HepG2 (cell line): ENCODE results near the gene NPW. TPM values are rescaled to one million over a fixed set of nuclear protein-coding genes. Genes with fewer than 3 reads are reported as not detected.
A peak's percentile ranks its signal among the peaks of the same experiment; 100 is the strongest.

ENCODE experiments used
- ARID2 ChIP-seq: sonication (generic); formaldehyde crosslinking; IDR thresholded peaks from 2 replicates; pipeline ENCODE4 v1.8.1; 2022; ENCODE audit warnings: mild to moderate bottlenecking, missing genetic modification reagents, borderline replicate concordance
- CC2D1A ChIP-seq: sonication (generic); formaldehyde crosslinking; IDR thresholded peaks from 2 replicates; pipeline ENCODE4 v1.8.1; 2023; ENCODE audit warnings: mild to moderate bottlenecking, missing genetic modification reagents
- CREM ChIP-seq, 2 experiments: sonication (generic) in 1 of 2; formaldehyde crosslinking in 1 of 2; IDR thresholded peaks; 2 replicates each; pipeline versions ENCODE4 v1.4.0 to v1.6.1; 2016 to 2020; ENCODE audit warnings: antibody characterized with exemption in 1 of 2, mild to moderate bottlenecking in 1 of 2, missing genetic modification reagents in 1 of 2
- HIC2 ChIP-seq: sonication (generic); formaldehyde crosslinking; IDR thresholded peaks from 2 replicates; pipeline ENCODE4 v1.9.0; 2022; ENCODE audit warnings: low read depth, missing genetic modification reagents
- HIVEP1 ChIP-seq: sonication (generic); formaldehyde crosslinking; IDR thresholded peaks from 2 replicates; pipeline ENCODE4 v1.4.0; 2020; ENCODE audit warnings: mild to moderate bottlenecking, missing genetic modification reagents
- JUN ChIP-seq: sonication (generic); formaldehyde crosslinking; IDR thresholded peaks from 2 replicates; pipeline ENCODE4 v1.4.0; 2020; ENCODE audit warnings: mild to moderate bottlenecking, missing genetic modification reagents
- KDM1A ChIP-seq: IDR thresholded peaks from 2 replicates; pipeline ENCODE4 v1.6.1; 2016; ENCODE audit warnings: missing compliant biosample characterization
- KDM5A ChIP-seq: fragments of 200-600 bp; sonication (generic); IDR thresholded peaks from 2 replicates; pipeline ENCODE4 v1.7.0; 2018; ENCODE audit warnings: antibody characterized with exemption, mild to moderate bottlenecking, low read length, borderline replicate concordance
- KLF12 ChIP-seq: sonication (generic); formaldehyde crosslinking; IDR thresholded peaks from 2 replicates; pipeline ENCODE4 v1.4.0; 2020; ENCODE audit warnings: missing genetic modification reagents, borderline replicate concordance
- LBX2 ChIP-seq: sonication (generic); formaldehyde crosslinking; IDR thresholded peaks from 2 replicates; pipeline ENCODE4 v1.5.0; 2020; ENCODE audit warnings: missing genetic modification reagents, mild to moderate bottlenecking, borderline replicate concordance
- NCOR1 ChIP-seq: fragments of 200-600 bp; sonication (generic); IDR thresholded peaks from 2 replicates; pipeline ENCODE4 v1.7.0; 2017; ENCODE audit warnings: antibody characterized with exemption, low read length, borderline replicate concordance
- RELA ChIP-seq: sonication (generic); formaldehyde crosslinking; IDR thresholded peaks from 2 replicates; pipeline ENCODE4 v1.4.0; 2020; ENCODE audit warnings: missing genetic modification reagents
- SALL1 ChIP-seq: sonication (generic); formaldehyde crosslinking; IDR thresholded peaks from 2 replicates; pipeline ENCODE4 v1.8.0; 2022; ENCODE audit warnings: mild to moderate bottlenecking, missing genetic modification reagents
- THRA ChIP-seq: sonication (generic); formaldehyde crosslinking; IDR thresholded peaks from 2 replicates; pipeline ENCODE4 v1.4.0; 2020; ENCODE audit warnings: missing genetic modification reagents, borderline replicate concordance
- ZBTB3 ChIP-seq: sonication (generic); formaldehyde crosslinking; IDR thresholded peaks from 2 replicates; pipeline ENCODE4 v1.4.0; 2020; ENCODE audit warnings: low read depth, mild to moderate bottlenecking, moderate library complexity, missing genetic modification reagents, borderline replicate concordance
- ZFY ChIP-seq: sonication (generic); formaldehyde crosslinking; IDR thresholded peaks from 2 replicates; pipeline ENCODE4 v1.4.0; 2020; ENCODE audit warnings: missing genetic modification reagents
- ZNF274 ChIP-seq: sonication (generic); formaldehyde crosslinking; IDR thresholded peaks from 2 replicates; pipeline ENCODE4 v1.5.1; 2020; ENCODE audit warnings: mild to moderate bottlenecking, missing genetic modification reagents
- ZNF367 ChIP-seq: sonication (generic); formaldehyde crosslinking; IDR thresholded peaks from 2 replicates; pipeline ENCODE4 v1.4.0; 2020; ENCODE audit warnings: missing genetic modification reagents, borderline replicate concordance
- ZNF780A ChIP-seq: sonication (generic); formaldehyde crosslinking; IDR thresholded peaks from 2 replicates; pipeline ENCODE4 v1.8.0; 2022; ENCODE audit warnings: mild to moderate bottlenecking, missing genetic modification reagents, moderate library complexity
- ZNF839 ChIP-seq: sonication (generic); formaldehyde crosslinking; IDR thresholded peaks from 2 replicates; pipeline ENCODE4 v1.4.0; 2020; ENCODE audit warnings: missing genetic modification reagents, mild to moderate bottlenecking, borderline replicate concordance
- polyA plus RNA-seq, 8 experiments: library from polyadenylated mRNA; depleted of rRNA in 3 of 8; stranded (reverse) in 7 of 8; unstranded in 1 of 8; fragments of >200 nt; fragmentation: Illumina TruSeq in 4 of 8; extraction: Trizol in 4 of 8; gene quantifications; 2 replicates each; pipeline versions ENCODE4 v1.2.1 to v1.2.3, GENCODE V29; 2011 to 2016; ENCODE audit warnings: low read depth in 4 of 8, missing spikeins in 1 of 8, mixed read lengths in 1 of 8; ENCODE audit not compliant: insufficient read depth in 1 of 8
- total RNA-seq, 5 experiments: library from RNA; depleted of rRNA; stranded (reverse); fragments of >200 nt; fragmentation: Illumina TruSeq; extraction: Trizol; gene quantifications; 2 replicates each; pipeline ENCODE4 v1.2.3, GENCODE V29; 2016; ENCODE audit warnings: low read depth in 1 of 5
- TF ChIP-seq, protein P1 (sequence below): IDR thresholded peaks from 2 replicates; pipeline ENCODE4 v1.6.1; 2016
- TF ChIP-seq, protein P2 (sequence below): sonication (generic); formaldehyde crosslinking; IDR thresholded peaks from 2 replicates; pipeline ENCODE4 v1.9.0; 2021; ENCODE audit warnings: missing genetic modification reagents, mild to moderate bottlenecking, borderline replicate concordance
- TF ChIP-seq, protein P3 (sequence below): sonication (generic); formaldehyde crosslinking; IDR thresholded peaks from 2 replicates; pipeline ENCODE4 v1.8.0; 2023; ENCODE audit warnings: mild to moderate bottlenecking, missing genetic modification reagents

NPW gene
- total and polyA plus RNA-seq, 2 of the 13 experiments (the other 11 are each of a cell fraction or from before 2014, with no cell fraction given) = 0.24 to 0.97 TPM

- 0 out of 2 replicates have a peak, but pooled peaks have one; percentile 11 for TF ChIP-seq SALL1 (CRISPR knock-in tag)
- TF ChIP-seq ZBTB3 (CRISPR knock-in tag) = no peak
- TF ChIP-seq ZNF780A = no peak
- TF ChIP-seq HIC2 (CRISPR knock-in tag) = no peak
- TF ChIP-seq ZNF367 (CRISPR knock-in tag) = no peak
- no peak for TF ChIP-seq ZNF839 (CRISPR knock-in tag)
- no peak for TF ChIP-seq JUN (CRISPR knock-in tag)
- TF ChIP-seq, protein P1, sequence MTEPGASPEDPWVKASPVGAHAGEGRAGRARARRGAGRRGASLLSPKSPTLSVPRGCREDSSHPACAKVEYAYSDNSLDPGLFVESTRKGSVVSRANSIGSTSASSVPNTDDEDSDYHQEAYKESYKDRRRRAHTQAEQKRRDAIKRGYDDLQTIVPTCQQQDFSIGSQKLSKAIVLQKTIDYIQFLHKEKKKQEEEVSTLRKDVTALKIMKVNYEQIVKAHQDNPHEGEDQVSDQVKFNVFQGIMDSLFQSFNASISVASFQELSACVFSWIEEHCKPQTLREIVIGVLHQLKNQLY = no peak
- TF ChIP-seq, protein P2, sequence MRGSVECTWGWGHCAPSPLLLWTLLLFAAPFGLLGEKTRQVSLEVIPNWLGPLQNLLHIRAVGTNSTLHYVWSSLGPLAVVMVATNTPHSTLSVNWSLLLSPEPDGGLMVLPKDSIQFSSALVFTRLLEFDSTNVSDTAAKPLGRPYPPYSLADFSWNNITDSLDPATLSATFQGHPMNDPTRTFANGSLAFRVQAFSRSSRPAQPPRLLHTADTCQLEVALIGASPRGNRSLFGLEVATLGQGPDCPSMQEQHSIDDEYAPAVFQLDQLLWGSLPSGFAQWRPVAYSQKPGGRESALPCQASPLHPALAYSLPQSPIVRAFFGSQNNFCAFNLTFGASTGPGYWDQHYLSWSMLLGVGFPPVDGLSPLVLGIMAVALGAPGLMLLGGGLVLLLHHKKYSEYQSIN = no peak
- 0 out of 2 replicates have a peak, but pooled peaks have one; percentile 53 for TF ChIP-seq KDM5A
- no peak for TF ChIP-seq THRA
- no peak for TF ChIP-seq HIVEP1 (CRISPR knock-in tag)
- TF ChIP-seq KLF12 (CRISPR knock-in tag) = no peak
- TF ChIP-seq CREM (IDR thresholded peaks at IDR 0.05) = no peak
- TF ChIP-seq CREM (CRISPR knock-in tag; IDR thresholded peaks at IDR 0.05) = no peak
- no peak for TF ChIP-seq KDM1A (CRISPR knock-in tag)
- no peak for TF ChIP-seq LBX2 (CRISPR knock-in tag)
- 0 out of 2 replicates have a peak, but pooled peaks have one; percentile 19 for TF ChIP-seq ZNF274 (CRISPR knock-in tag)
- TF ChIP-seq ARID2 (CRISPR knock-in tag) = no peak
- TF ChIP-seq, protein P3, sequence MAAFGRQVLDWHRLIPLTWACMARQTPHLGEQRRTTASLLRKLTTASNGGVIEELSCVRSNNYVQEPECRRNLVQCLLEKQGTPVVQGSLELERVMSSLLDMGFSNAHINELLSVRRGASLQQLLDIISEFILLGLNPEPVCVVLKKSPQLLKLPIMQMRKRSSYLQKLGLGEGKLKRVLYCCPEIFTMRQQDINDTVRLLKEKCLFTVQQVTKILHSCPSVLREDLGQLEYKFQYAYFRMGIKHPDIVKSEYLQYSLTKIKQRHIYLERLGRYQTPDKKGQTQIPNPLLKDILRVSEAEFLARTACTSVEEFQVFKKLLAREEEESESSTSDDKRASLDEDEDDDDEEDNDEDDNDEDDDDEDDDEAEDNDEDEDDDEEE (CRISPR knock-in tag) = no peak
- TF ChIP-seq NCOR1 = no peak
- TF ChIP-seq RELA (CRISPR knock-in tag) = no peak
- no peak for TF ChIP-seq CC2D1A (CRISPR knock-in tag)
- TF ChIP-seq ZFY (CRISPR knock-in tag) = peak; percentile 12; the same call in 1 of the 2 replicates
Measured at GRCh38 chr16:2048116-2048543, 28.5 kb downstream of the NPW start (continued).
